ENCODE measurements around the gene AGRN. TPM values are rescaled to one million over a fixed set of nuclear protein-coding genes. Genes with fewer than 3 reads are reported as not detected.

AGRN gene
- total RNA-seq, 1 experiment from 2014 or later: 184 TPM

GRCh38 chr1:1086911-1087341 is 67.0 kb downstream of the AGRN start:
- Mint-ChIP-seq H3K27ac (no peak overlapping the region), H3K4me3 (no peak overlapping the region), H3K9me3 (no peaks in the 10 kb centered on the region), H3K27me3 (ENCODE audit: low read depth) (no peaks in the 10 kb centered on the region), H3K36me3 (no peaks in the 10 kb centered on the region), H3K4me1 (no peaks in the 10 kb centered on the region)
- no peak for TF ChIP-seq GABPB1 (CRISPR knock-in tag; IDR thresholded peaks at IDR 0.05)
- TF ChIP-seq KAT7 (CRISPR knock-in tag; IDR thresholded peaks at IDR 0.05; ENCODE audit: borderline replicate concordance): no peak
- TF ChIP-seq ZMAT4 (CRISPR knock-in tag; IDR thresholded peaks at IDR 0.05): no peak
- TF ChIP-seq SMAD3 (CRISPR knock-in tag; IDR thresholded peaks at IDR 0.05; ENCODE audit: borderline replicate concordance): no peak
- TF ChIP-seq GRHL2 (CRISPR knock-in tag; IDR thresholded peaks at IDR 0.05; ENCODE audit: insufficient replicate concordance, severe bottlenecking): no peak
- ATAC-seq (no peak), DNase-seq (ENCODE audit: low spot score) (no peak)
- ChIA-PET CTCF (interaction anchor here (1.7 kb wide), 1 partner anchor 205 kb away, joined by 5 read pairs; no protein-coding TSS in a partner anchor), POLR2A (no interaction called here)

- Mint-ChIP-seq H3K27me3 (ENCODE audit: low read depth) (no peaks in the 10 kb centered on the region), H3K4me3 (no peak overlapping the region), H3K4me1 (no peaks in the 10 kb centered on the region), H3K36me3 (no peaks in the 10 kb centered on the region), H3K27ac (no peak overlapping the region), H3K9me3 (no peaks in the 10 kb centered on the region)
- POLR2A ChIA-PET: no interaction called here
- CTCF ChIA-PET: no interaction called here
- no peak for TF ChIP-seq SMAD4 (CRISPR knock-in tag; IDR thresholded peaks at IDR 0.05)
- TF ChIP-seq ZNF219 (CRISPR knock-in tag; IDR thresholded peaks at IDR 0.05; ENCODE audit: borderline replicate concordance): no peak
- TF ChIP-seq USF1 (CRISPR knock-in tag; IDR thresholded peaks at IDR 0.05): no peak
- TF ChIP-seq TEAD4 (CRISPR knock-in tag; IDR thresholded peaks at IDR 0.05): no peak
- TF ChIP-seq ZNF317 (CRISPR knock-in tag; IDR thresholded peaks at IDR 0.05; ENCODE audit: borderline replicate concordance, low read depth): no peak
- TF ChIP-seq TCF7 (CRISPR knock-in tag; IDR thresholded peaks at IDR 0.05; ENCODE audit: low read depth): no peak
- DNase-seq (ENCODE audit: low spot score) (no peak), ATAC-seq (no peak)
Measured at GRCh38 chr1:1087351-1088028, 67.6 kb downstream of the AGRN start.

GRCh38 chr1:1088029-1088800 is 68.3 kb downstream of the AGRN start:
- H3K27me3 Mint-ChIP-seq (ENCODE audit: low read depth): no peaks in the 10 kb centered on the region
- 0 out of 2 replicates have a peak overlapping the region, but pooled peaks have one; percentile 57 for H3K27ac Mint-ChIP-seq
- H3K36me3 Mint-ChIP-seq: no peaks in the 10 kb centered on the region
- no peaks in the 10 kb centered on the region for H3K4me1 Mint-ChIP-seq
- ATAC-seq (no peak), DNase-seq (ENCODE audit: low spot score) (no peak)
- H3K9me3 Mint-ChIP-seq: peaks cover 4% of the 10 kb centered on the region
- H3K4me3 Mint-ChIP-seq: no peak overlapping the region
- ChIA-PET CTCF (no interaction called here), POLR2A (no interaction called here)
- TF ChIP-seq FOXK1 (CRISPR knock-in tag; IDR thresholded peaks at IDR 0.05) (no peak), IRF2 (CRISPR knock-in tag; IDR thresholded peaks at IDR 0.05; ENCODE audit: borderline replicate concordance, low read depth) (no peak), ZMAT4 (CRISPR knock-in tag; IDR thresholded peaks at IDR 0.05) (no peak), MYBL2 (CRISPR knock-in tag; IDR thresholded peaks at IDR 0.05) (no peak), NR1H2 (CRISPR knock-in tag; IDR thresholded peaks at IDR 0.05) (no peak), ZBTB21 (CRISPR knock-in tag; IDR thresholded peaks at IDR 0.05; ENCODE audit: borderline replicate concordance) (no peak), AFF4 (CRISPR knock-in tag; IDR thresholded peaks at IDR 0.05; ENCODE audit: borderline replicate concordance) (no peak), TCF7 (CRISPR knock-in tag; IDR thresholded peaks at IDR 0.05; ENCODE audit: low read depth) (no peak), ZNF219 (CRISPR knock-in tag; IDR thresholded peaks at IDR 0.05; ENCODE audit: borderline replicate concordance) (no peak), ZBTB43 (CRISPR knock-in tag; IDR thresholded peaks at IDR 0.05) (no peak), ZNF263 (CRISPR knock-in tag; IDR thresholded peaks at IDR 0.05; ENCODE audit: low read depth) (no peak), MLX (CRISPR knock-in tag; IDR thresholded peaks at IDR 0.05) (no peak), SMAD3 (CRISPR knock-in tag; IDR thresholded peaks at IDR 0.05; ENCODE audit: borderline replicate concordance) (no peak)

All from WTC11 (cell line).